SK-N-SH treated with all-trans-retinoic acid at 6 μM for 48 hours (cell line): ENCODE results near the gene MOV10.

ENCODE experiments used
- ARNTL ChIP-seq: fragments of 450-650 bp; formaldehyde crosslinking; IDR thresholded peaks from 2 replicates; pipeline ENCODE4 v1.5.0; 2020; ENCODE audit warnings: low read depth, mild to moderate bottlenecking, moderate library complexity, borderline replicate concordance
- TSHZ2 ChIP-seq: fragments of 250-450 bp; sonication (Bioruptor Pico); IDR thresholded peaks from 2 replicates; pipeline ENCODE4 v1.5.0; 2020; ENCODE audit warnings: mild to moderate bottlenecking, moderate library complexity
- ZNF565 ChIP-seq: fragments of 450-650 bp; formaldehyde crosslinking; conservative IDR thresholded peaks from 2 replicates; pipeline ENCODE4 v1.5.0; 2020; ENCODE audit warnings: low read depth, mild to moderate bottlenecking, moderate library complexity
- TF ChIP-seq, protein P1 (sequence below): fragments of 250-450 bp; sonication (Bioruptor Pico); IDR thresholded peaks from 2 replicates; pipeline ENCODE4 v1.8.0; 2020; ENCODE audit warnings: mild to moderate bottlenecking, moderate library complexity, borderline replicate concordance

DNA sequence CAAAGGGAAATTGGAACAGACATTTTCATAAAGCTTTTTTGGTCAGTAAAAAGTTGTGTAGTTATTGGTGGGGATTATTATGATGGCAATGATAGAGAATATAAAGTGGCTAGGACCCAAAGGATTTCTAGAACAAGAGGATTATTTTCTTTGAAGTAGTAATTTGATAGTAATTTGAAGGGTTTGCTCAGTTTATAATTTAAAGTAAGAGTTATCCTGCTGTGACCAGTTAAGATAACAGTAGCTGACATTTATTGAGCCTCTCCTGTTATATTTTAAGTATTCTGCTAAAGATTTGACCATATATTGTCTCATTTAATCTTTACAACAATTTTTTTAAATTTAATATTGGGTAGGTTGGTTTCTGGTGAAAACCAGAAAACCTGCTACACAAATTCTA, 40.1 kb upstream of the MOV10 start:
- TF ChIP-seq TSHZ2 (CRISPR knock-in tag) = no peak
- TF ChIP-seq ARNTL (CRISPR knock-in tag) = no peak
- TF ChIP-seq ZNF565 (CRISPR knock-in tag) = no peak
- TF ChIP-seq, protein P1, sequence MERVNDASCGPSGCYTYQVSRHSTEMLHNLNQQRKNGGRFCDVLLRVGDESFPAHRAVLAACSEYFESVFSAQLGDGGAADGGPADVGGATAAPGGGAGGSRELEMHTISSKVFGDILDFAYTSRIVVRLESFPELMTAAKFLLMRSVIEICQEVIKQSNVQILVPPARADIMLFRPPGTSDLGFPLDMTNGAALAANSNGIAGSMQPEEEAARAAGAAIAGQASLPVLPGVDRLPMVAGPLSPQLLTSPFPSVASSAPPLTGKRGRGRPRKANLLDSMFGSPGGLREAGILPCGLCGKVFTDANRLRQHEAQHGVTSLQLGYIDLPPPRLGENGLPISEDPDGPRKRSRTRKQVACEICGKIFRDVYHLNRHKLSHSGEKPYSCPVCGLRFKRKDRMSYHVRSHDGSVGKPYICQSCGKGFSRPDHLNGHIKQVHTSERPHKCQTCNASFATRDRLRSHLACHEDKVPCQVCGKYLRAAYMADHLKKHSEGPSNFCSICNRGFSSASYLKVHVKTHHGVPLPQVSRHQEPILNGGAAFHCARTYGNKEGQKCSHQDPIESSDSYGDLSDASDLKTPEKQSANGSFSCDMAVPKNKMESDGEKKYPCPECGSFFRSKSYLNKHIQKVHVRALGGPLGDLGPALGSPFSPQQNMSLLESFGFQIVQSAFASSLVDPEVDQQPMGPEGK (CRISPR knock-in tag) = no peak
